SW 1271 (cell line): ENCODE results near the gene MTREX.

Source experiments
- DNase-seq, 2 experiments: peaks; one replicate each; lab custom pipeline; 2025; lab: John Stamatoyannopoulos, UW

Gene MTREX

GRCh38 chr5:55471468-55471867 lies 163.7 kb downstream of the MTREX start:
- DNase-seq = no peak

DNA sequence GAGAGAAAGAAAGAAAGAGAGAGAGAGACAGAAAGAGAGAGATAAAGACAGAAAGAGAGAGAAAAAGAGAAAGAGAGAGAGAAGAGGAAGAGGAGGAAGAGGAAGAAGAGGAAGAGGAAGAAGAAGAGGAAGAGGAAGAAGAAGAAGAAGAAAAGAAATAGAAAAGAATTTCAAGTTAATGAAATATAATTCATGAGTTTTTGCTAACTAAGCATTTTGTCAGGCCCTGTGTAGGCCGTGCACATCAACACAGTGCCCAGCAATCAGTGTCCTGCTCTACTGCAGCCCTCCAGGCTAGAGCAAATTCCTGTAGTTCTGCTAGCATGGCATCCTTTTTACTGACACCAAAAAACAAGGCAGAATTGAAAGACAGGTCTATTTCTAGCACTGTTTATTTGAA lies 164.9 kb downstream of the MTREX start:
- DNase-seq = no peak
